K562 (cell line): ENCODE measurements around the gene VGF. TPM values are rescaled to one million over a fixed set of nuclear protein-coding genes. Genes with fewer than 3 reads are reported as not detected.

Experiments
- CBFA2T3 ChIP-seq: fragments of 450-650 bp; IDR thresholded peaks from 2 replicates; pipeline ENCODE4 v1.6.1; 2017
- EGR1 ChIP-seq: fragments of 450-650 bp; conservative IDR thresholded peaks from 2 replicates; pipeline ENCODE4 v1.6.1; 2017; ENCODE audit warnings: mild to moderate bottlenecking
- ELF2 ChIP-seq: fragments of 250-450 bp; sonication (Bioruptor Pico); IDR thresholded peaks from 2 replicates; pipeline ENCODE4 v1.5.0; 2021; ENCODE audit warnings: mild to moderate bottlenecking
- FOS ChIP-seq: IDR thresholded peaks from 3 replicates; pipeline ENCODE4 v1.6.1; 2011; ENCODE audit not compliant: insufficient read length; ENCODE audit errors: extremely low read depth
- FOXJ3 ChIP-seq: sonication (generic); formaldehyde crosslinking; IDR thresholded peaks from 2 replicates; pipeline ENCODE4 v1.4.0; 2020; ENCODE audit warnings: mild to moderate bottlenecking, missing genetic modification reagents
- HES1 ChIP-seq: fragments of 450-650 bp; IDR thresholded peaks from 2 replicates; pipeline ENCODE4 v1.6.1; 2016; ENCODE audit warnings: low read depth, mild to moderate bottlenecking, moderate library complexity
- MAFG ChIP-seq: fragments of 450-650 bp; conservative IDR thresholded peaks from 2 replicates; pipeline ENCODE4 v1.6.1; 2016; ENCODE audit warnings: missing genetic modification characterization, missing compliant biosample characterization
- MAZ ChIP-seq, 2 experiments: fragments of 450-650 bp in 1 of 2; sonication (generic) in 1 of 2; formaldehyde crosslinking; IDR thresholded peaks in 1 of 2; conservative IDR thresholded peaks in 1 of 2; 2 replicates each; pipeline versions ENCODE4 v1.4.0 to v1.5.0; 2020; ENCODE audit warnings: mild to moderate bottlenecking in 1 of 2, missing genetic modification reagents in 1 of 2
- MBD2 ChIP-seq: sonication (generic); IDR thresholded peaks from 2 replicates; pipeline ENCODE4 v1.6.1; 2016; ENCODE audit warnings: low read depth, borderline replicate concordance
- NR4A1 ChIP-seq, 2 experiments: fragments of 250-450 bp in 1 of 2; fragments of 450-650 bp in 1 of 2; sonication (Bioruptor Pico) in 1 of 2; IDR thresholded peaks; 2 replicates each; pipeline versions ENCODE4 v1.4.0 to v1.6.1; 2016 to 2020; ENCODE audit warnings: mild to moderate bottlenecking in 2 of 2, missing compliant biosample characterization in 1 of 2, missing genetic modification characterization in 1 of 2, moderate library complexity in 1 of 2
- RBFOX2 ChIP-seq: fragments of 200-400 bp; formaldehyde crosslinking; IDR thresholded peaks from 2 replicates; pipeline ENCODE4 v1.6.1; 2017; ENCODE audit warnings: low read depth, mild to moderate bottlenecking, low read length, moderate library complexity
- RCOR1 ChIP-seq, 2 experiments: IDR thresholded peaks; 2 replicates each; pipeline ENCODE4 v1.6.1; 2012; ENCODE audit warnings: low read depth in 2 of 2, low read length in 2 of 2, borderline replicate concordance in 1 of 2, improper control_type of control experiment in 1 of 2
- STAT6 ChIP-seq: sonication (generic); formaldehyde crosslinking; IDR thresholded peaks from 2 replicates; pipeline ENCODE4 v1.8.1; 2023; ENCODE audit warnings: mild to moderate bottlenecking, missing genetic modification reagents
- USF1 ChIP-seq: sonication (generic); formaldehyde crosslinking; IDR thresholded peaks from 2 replicates; pipeline ENCODE4 v1.9.0; 2022; ENCODE audit warnings: mild to moderate bottlenecking, missing genetic modification reagents
- ZBTB17 ChIP-seq: fragments of 450-650 bp; formaldehyde crosslinking; IDR thresholded peaks from 2 replicates; pipeline ENCODE4 v1.4.0; 2020; ENCODE audit warnings: mild to moderate bottlenecking
- ZBTB8A ChIP-seq: fragments of 450-650 bp; IDR thresholded peaks from 2 replicates; pipeline ENCODE4 v1.6.1; 2018; ENCODE audit warnings: mild to moderate bottlenecking, moderate library complexity; ENCODE audit not compliant: partially characterized antibody
- ZC3H4 ChIP-seq: sonication (generic); formaldehyde crosslinking; IDR thresholded peaks from 2 replicates; pipeline ENCODE4 v1.9.0; 2021; ENCODE audit warnings: missing genetic modification reagents, borderline replicate concordance
- ZNF217 ChIP-seq: sonication (generic); formaldehyde crosslinking; IDR thresholded peaks from 2 replicates; pipeline ENCODE4 v1.8.0; 2022; ENCODE audit warnings: mild to moderate bottlenecking, missing genetic modification reagents
- ZNF253 ChIP-seq: fragments of 250-450 bp; sonication (Bioruptor Pico); conservative IDR thresholded peaks from 2 replicates; pipeline ENCODE4 v1.6.1; 2021; ENCODE audit warnings: mild to moderate bottlenecking
- ZNF589 ChIP-seq: fragments of 200-800 bp; sonication (Bioruptor generic); IDR thresholded peaks from 2 replicates; pipeline ENCODE4 v1.6.1; 2016; ENCODE audit warnings: low read depth, missing genetic modification characterization, missing compliant biosample characterization
- ZNF77 ChIP-seq: fragments of 250-450 bp; sonication (Bioruptor Pico); IDR thresholded peaks from 2 replicates; pipeline ENCODE4 v1.5.0; 2020
- ZZZ3 ChIP-seq: fragments of 450-650 bp; IDR thresholded peaks from 2 replicates; pipeline ENCODE4 v1.6.1; 2016; ENCODE audit warnings: antibody characterized with exemption, mild to moderate bottlenecking, moderate library complexity
- polyA plus RNA-seq, 8 experiments: library from polyadenylated mRNA; depleted of rRNA in 4 of 8; stranded (reverse) in 5 of 8; unstranded in 3 of 8; fragments of >200 nt; fragmentation: Nextera tagmentation in 2 of 8; fragmentation: Illumina TruSeq in 1 of 8; extraction: Ambion mirVana in 2 of 8; extraction: Trizol in 1 of 8; gene quantifications; 2 replicates each; pipeline versions ENCODE4 v1.2.1 to v1.2.3, GENCODE V29; 2011 to 2014; ENCODE audit warnings: inconsistent platforms in 1 of 8, missing spikeins in 1 of 8
- total RNA-seq, 7 experiments: library from RNA; depleted of rRNA in 6 of 7; stranded (reverse); fragments of >200 nt in 6 of 7; fragmentation: Illumina TruSeq in 2 of 7; extraction: Trizol in 2 of 7; gene quantifications; 2 replicates each; pipeline versions ENCODE4 v1.2.1 to v1.2.3, GENCODE V29; 2011 to 2021; ENCODE audit warnings: low replicate concordance in 1 of 7

The VGF gene
- total and polyA plus RNA-seq, 9 of the 15 experiments (the other 6 are each of a cell fraction or from before 2014, with no cell fraction given) = 0.03 to 5.7 (median 0.34) TPM

- TF ChIP-seq ZZZ3 (no peak), CBFA2T3 (no peak), MBD2 (no peak), ZNF253 (CRISPR knock-in tag) (no peak), USF1 (CRISPR knock-in tag) (peak; percentile 99), EGR1 (peak; percentile 80), FOXJ3 (CRISPR knock-in tag) (no peak), MAFG (tag) (no peak), ZNF77 (CRISPR knock-in tag) (no peak), ZBTB17 (no peak), ZC3H4 (CRISPR knock-in tag) (no peak), RBFOX2 (peak; percentile 50), STAT6 (CRISPR knock-in tag) (no peak), FOS (no peak), RCOR1 (IDR thresholded peaks at IDR 0.05; ENCODE audit: borderline replicate concordance in 1 of 2, low read depth in 2 of 2, low read length in 2 of 2) (peak in 1 of 2 experiments; percentile 97; a peak in 3 of 4 replicates), HES1 (no peak), ZNF589 (CRISPR knock-in tag) (peak; percentile 86), ZNF217 (no peak), NR4A1 (CRISPR knock-in tag; IDR thresholded peaks at IDR 0.05) (no peak), NR4A1 (tag; IDR thresholded peaks at IDR 0.05) (no peak), ELF2 (CRISPR knock-in tag) (no peak), ZBTB8A (no peak), MAZ (CRISPR knock-in tag; conservative IDR thresholded peaks at IDR 0.05 in 1 of 2, IDR thresholded peaks at IDR 0.05 in 1 of 2) (peak; percentile 86 to 98)
Measured at GRCh38 chr7:101165075-101165957, at the start of gene VGF (continued).
